ENCODE measurements around the gene L2HGDH.

- TF ChIP-seq, protein P1, sequence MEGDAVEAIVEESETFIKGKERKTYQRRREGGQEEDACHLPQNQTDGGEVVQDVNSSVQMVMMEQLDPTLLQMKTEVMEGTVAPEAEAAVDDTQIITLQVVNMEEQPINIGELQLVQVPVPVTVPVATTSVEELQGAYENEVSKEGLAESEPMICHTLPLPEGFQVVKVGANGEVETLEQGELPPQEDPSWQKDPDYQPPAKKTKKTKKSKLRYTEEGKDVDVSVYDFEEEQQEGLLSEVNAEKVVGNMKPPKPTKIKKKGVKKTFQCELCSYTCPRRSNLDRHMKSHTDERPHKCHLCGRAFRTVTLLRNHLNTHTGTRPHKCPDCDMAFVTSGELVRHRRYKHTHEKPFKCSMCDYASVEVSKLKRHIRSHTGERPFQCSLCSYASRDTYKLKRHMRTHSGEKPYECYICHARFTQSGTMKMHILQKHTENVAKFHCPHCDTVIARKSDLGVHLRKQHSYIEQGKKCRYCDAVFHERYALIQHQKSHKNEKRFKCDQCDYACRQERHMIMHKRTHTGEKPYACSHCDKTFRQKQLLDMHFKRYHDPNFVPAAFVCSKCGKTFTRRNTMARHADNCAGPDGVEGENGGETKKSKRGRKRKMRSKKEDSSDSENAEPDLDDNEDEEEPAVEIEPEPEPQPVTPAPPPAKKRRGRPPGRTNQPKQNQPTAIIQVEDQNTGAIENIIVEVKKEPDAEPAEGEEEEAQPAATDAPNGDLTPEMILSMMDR (conservative IDR thresholded peaks at IDR 0.05) = no peak
- no peak for TF ChIP-seq ZFX (IDR thresholded peaks at IDR 0.05)
These were observed 43.7 kb upstream of the L2HGDH start for GRCh38 chr14:50355692-50356091.
